Small intestine (tissue), 7 donors: ENCODE results near the gene SORCS1. TPM values are rescaled to one million over a fixed set of nuclear protein-coding genes. Genes with fewer than 3 reads are reported as not detected.

ENCODE experiments used
- DNase-seq, 2 donors: peaks; one replicate each; pipeline versions ENCODE4 v3.0.0 to v3.0.0-alpha.2; 2013
- FAIRE-seq: peaks from 2 replicates; lab custom pipeline; 2012; peaks lifted over from hg19 to GRCh38; lab: Jason Lieb, UNC
- H3K27ac ChIP-seq, 3 donors: one replicate each; pipeline ENCODE4 v1.5.1; 2013; ENCODE audit warnings: low read length in 2 of 3, mild to moderate bottlenecking in 2 of 3, control low read depth in 1 of 3, inconsistent platforms in 1 of 3, low read depth in 1 of 3, moderate library complexity in 1 of 3
- H3K27me3 ChIP-seq, 3 donors: one replicate each; pipeline ENCODE4 v1.6.1; 2013; ENCODE audit warnings: low read length in 3 of 3, inconsistent platforms in 1 of 3; ENCODE audit not compliant: control insufficient read depth in 3 of 3, insufficient read depth in 3 of 3
- H3K36me3 ChIP-seq, 3 donors: one replicate each; pipeline ENCODE4 v1.6.1; 2013; ENCODE audit warnings: low read length in 3 of 3, inconsistent platforms in 1 of 3, low read depth in 1 of 3, mild to moderate bottlenecking in 1 of 3, moderate library complexity in 1 of 3; ENCODE audit not compliant: control insufficient read depth in 3 of 3, insufficient read depth in 2 of 3
- H3K4me1 ChIP-seq, 3 donors: one replicate each; pipeline ENCODE4 v1.6.1; 2013; ENCODE audit warnings: low read length in 2 of 3, inconsistent platforms in 1 of 3, low read depth in 1 of 3, mild to moderate bottlenecking in 1 of 3, moderate library complexity in 1 of 3; ENCODE audit not compliant: control insufficient read depth in 3 of 3, insufficient read depth in 2 of 3
- H3K4me3 ChIP-seq, 3 donors: one replicate each; pipeline ENCODE4 v1.5.1; 2013; ENCODE audit warnings: low read length in 3 of 3, control low read depth in 1 of 3, inconsistent platforms in 1 of 3, low read depth in 1 of 3, mild to moderate bottlenecking in 1 of 3, moderate library complexity in 1 of 3
- H3K9me3 ChIP-seq, 2 donors: one replicate each; pipeline ENCODE4 v1.6.1; 2013; ENCODE audit warnings: low read depth in 1 of 2, low read length in 1 of 2; ENCODE audit not compliant: control insufficient read depth in 2 of 2, insufficient read depth in 1 of 2
- WGBS, 3 donors: extraction: QIAGEN DNeasy Blood & Tissue Kit; methylation state at CpG; one replicate each; pipeline ENCODE4 v1.1.7; 2013; 5-methylcytosine and 5-hydroxymethylcytosine counted together
- polyA plus RNA-seq, 4 donors: library from polyadenylated mRNA; stranded (reverse) in 3 of 4; unstranded in 1 of 4; fragments of 200-250 nt in 3 of 4; fragments of 120-200 nt in 1 of 4; gene quantifications; one replicate each; pipeline versions ENCODE4 v1.2.1 to v1.2.3, GENCODE V29; 2013
- donor health status: healthy with polysubstance abuse.
- donor health status: control.
- donor health status: control.
- donor health status: Bipolar disorder and iron deficiency.
- donor health status: healthy.

Gene SORCS1
- polyA plus RNA-seq, 4 donors: under 0.01 to 1.4 (median 1.3) TPM; not detected in 1

DNA sequence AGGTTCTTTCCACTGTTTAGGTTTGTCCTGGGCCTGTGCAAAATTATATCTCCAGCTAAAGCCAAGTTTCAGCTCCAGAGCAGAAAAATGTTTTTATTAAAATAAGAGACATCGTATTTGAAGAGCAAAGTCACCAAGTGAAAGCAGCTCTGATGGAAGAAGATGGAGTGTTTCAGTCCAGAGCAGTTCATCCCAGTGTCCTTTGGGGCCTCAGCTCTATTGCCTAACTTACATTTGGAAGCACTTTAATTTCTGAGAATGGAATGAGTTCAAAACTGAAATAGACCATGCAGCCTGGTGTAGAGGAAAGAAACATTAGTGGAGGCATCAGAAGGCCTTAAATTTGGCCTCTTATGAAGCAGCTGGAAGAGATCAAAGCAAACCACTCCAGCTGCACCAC, 545.2 kb downstream of the SORCS1 start:
- Histone ChIP-seq H3K4me3 (no peak overlapping the region), H3K27ac (no peak overlapping the region), H3K4me1 (no peaks in the 10 kb centered on the region), H3K36me3 (no peaks in the 10 kb centered on the region), H3K27me3 (no peaks in the 10 kb centered on the region), H3K9me3 (no peaks in the 10 kb centered on the region)
- no peak for DNase-seq
- 64 to 94% (median 83%) methylated on average over 1 of the region's 1 CpG for WGBS, 3 donors
- no peak for FAIRE-seq

DNA sequence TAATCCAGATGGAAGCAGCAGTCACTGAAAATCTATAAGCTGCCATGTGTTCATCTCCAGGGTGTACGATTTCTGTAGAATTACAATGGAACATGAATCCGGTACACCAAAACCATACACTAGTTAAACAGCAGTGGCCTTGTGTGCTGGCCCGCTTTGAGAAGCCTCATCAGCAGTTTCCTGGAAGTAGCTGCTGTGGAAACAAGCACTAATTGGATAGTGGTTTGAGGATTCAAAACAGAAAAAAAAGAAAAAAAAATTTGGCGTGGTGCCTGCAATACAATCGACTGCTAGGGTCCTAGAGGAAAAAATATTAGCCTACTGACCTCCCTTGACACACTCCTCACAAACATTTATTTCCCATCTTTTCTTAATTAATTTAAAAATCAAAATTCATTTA, 545.9 kb downstream of the SORCS1 start:
- no peaks in the 10 kb centered on the region for H3K36me3 ChIP-seq
- no peak overlapping the region for H3K4me3 ChIP-seq
- H3K27ac ChIP-seq: no peak overlapping the region
- H3K4me1 ChIP-seq: no peaks in the 10 kb centered on the region
- FAIRE-seq: no peak
- DNase-seq: no peak
- H3K27me3 ChIP-seq: no peaks in the 10 kb centered on the region
- 45 to 63% (median 60%) methylated on average over 5 of the region's 5 CpGs for WGBS, 3 donors
- H3K9me3 ChIP-seq: no peaks in the 10 kb centered on the region

DNA sequence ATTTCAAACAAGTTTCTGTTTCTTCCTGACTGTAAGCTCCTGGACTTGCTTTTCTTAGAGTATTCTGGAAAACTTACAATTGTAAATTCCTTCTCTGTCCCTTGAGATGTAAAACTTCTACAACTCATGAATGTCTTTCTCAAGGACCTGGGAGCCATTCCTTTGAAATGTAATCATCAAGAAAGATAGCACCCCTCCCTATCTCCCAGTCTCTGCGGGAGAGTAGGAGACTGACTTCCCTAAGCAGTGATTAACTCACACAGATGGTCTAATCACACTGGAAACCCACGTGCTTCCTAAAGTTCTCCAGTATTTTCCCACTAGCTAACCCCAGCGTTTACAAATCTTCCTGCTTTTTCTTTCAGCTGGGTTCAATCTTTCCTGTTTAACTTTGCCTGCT, 549.4 kb downstream of the SORCS1 start:
- no peaks in the 10 kb centered on the region for H3K4me1 ChIP-seq
- H3K36me3 ChIP-seq: no peaks in the 10 kb centered on the region
- H3K4me3 ChIP-seq: no peak overlapping the region
- H3K9me3 ChIP-seq: no peaks in the 10 kb centered on the region
- WGBS, 3 donors: 7 to 13% (median 12%) methylated on average over 3 of the region's 3 CpGs
- no peak for FAIRE-seq
- no peaks in the 10 kb centered on the region for H3K27me3 ChIP-seq
- DNase-seq: no peak
- no peak overlapping the region for H3K27ac ChIP-seq

DNA sequence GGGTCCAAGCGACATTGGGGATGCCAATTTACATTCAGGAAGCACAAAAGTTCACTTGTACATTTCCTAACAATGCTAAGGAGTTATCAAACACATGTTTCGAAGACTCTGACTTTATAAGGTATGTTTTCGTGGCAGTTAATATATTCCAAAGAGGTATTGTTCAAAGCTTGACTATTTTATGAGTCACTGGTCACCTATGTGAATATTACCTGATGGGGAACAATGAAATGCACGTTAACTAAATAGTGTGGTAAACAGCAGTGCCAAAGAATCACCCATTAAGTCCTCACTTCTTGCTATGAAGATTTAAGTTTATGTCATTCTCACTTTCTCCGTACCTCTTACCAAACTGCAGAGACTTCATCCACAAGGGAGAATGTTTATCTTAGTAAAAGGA, 550.2 kb downstream of the SORCS1 start:
- H3K4me1 ChIP-seq: no peaks in the 10 kb centered on the region
- H3K27me3 ChIP-seq: no peaks in the 10 kb centered on the region
- FAIRE-seq (no peak), DNase-seq (no peak)
- 52 to 63% (median 59%) methylated on average over 5 of the region's 5 CpGs for WGBS, 3 donors
- no peaks in the 10 kb centered on the region for H3K36me3 ChIP-seq
- H3K4me3 ChIP-seq: no peak overlapping the region
- no peaks in the 10 kb centered on the region for H3K9me3 ChIP-seq
- no peak overlapping the region for H3K27ac ChIP-seq

DNA sequence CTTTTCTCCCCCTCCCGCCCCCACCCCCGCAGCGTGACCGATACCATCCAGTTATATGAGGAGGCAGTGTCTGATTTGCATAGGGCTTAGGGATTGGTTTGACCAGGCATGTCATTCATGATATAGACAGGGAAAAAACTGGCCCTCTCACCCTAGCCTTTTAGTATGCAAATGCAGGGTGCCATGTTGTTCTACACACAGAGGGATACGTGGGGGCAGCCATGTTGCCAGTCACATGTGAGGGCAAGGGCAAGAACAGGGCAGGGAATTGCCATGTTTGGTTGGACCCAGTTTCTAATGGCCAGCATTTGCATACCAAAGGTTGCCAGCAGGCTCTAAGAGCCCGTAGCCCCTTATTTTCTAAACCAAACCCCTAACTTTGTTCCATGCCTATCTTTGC, 552.1 kb downstream of the SORCS1 start:
- H3K27ac ChIP-seq: no peak overlapping the region
- 74 to 92% (median 92%) methylated on average over 5 to 6 of the region's 6 CpGs for WGBS, 3 donors
- H3K9me3 ChIP-seq: no peaks in the 10 kb centered on the region
- H3K4me3 ChIP-seq: no peak overlapping the region
- H3K27me3 ChIP-seq: no peaks in the 10 kb centered on the region
- H3K4me1 ChIP-seq: no peaks in the 10 kb centered on the region
- FAIRE-seq: no peak
- DNase-seq: no peak
- H3K36me3 ChIP-seq: no peaks in the 10 kb centered on the region

DNA sequence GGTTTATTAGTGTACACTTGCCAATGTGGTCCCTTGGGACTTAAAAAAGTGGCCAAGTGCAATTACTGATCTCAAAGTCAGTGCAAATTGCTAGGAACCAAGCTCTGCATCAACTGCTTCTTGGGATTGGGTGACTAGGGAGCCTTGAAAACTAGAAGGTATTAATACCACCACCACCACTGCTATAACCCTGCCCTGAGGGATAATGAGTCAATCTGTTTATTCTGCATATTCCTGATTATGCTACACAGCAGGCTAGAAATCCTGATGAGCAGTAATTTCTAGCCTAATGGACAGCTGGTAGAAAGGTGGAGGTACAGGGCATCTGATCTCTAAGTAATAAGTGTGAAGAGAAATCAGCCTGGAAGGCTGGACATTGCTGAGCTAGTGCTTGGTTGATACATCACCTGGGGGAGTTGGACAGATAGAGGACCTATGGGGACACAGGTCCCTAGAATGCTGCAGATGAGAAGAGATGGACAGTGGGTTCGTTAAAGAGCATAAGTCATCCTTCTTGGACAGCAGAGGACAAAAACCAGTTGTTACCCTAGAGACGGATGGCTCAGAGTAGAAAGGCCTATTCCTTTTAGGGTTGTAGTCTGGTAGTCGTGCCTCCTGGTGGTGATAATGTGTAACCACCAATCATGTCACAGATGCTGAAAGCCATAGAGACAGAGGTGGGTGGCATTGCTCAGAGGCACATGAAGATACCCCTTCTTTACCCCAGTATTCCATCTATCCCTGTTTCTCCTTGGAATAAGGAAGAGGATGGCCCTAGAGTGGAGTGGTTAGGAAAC, 554.8 kb downstream of the SORCS1 start:
- no peak for FAIRE-seq
- no peaks in the 10 kb centered on the region for H3K27me3 ChIP-seq
- no peak overlapping the region for H3K27ac ChIP-seq
- H3K36me3 ChIP-seq: no peaks in the 10 kb centered on the region
- DNase-seq: no peak
- no peaks in the 10 kb centered on the region for H3K4me1 ChIP-seq
- H3K9me3 ChIP-seq: no peaks in the 10 kb centered on the region
- 40 to 59% (median 48%) methylated on average over 3 of the region's 3 CpGs for WGBS, 3 donors
- no peak overlapping the region for H3K4me3 ChIP-seq

DNA sequence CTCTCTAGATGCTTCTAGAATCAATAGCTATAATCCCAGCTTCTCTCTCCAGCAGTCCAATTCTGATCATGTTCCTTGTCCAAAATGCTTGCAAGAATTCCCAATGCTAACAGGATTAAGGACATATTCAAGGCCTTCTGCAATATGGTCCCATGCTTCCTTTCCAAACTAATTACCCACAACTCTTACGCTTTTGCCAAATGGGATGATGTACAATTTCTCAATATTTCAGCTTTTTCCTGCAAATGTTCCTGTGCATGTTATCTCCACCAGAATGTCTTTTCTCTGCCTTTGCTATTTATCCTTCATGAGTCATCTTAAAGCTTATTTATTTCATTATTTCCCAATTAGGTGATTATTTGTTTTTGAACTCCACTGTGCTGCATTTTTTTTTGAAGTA, 556.4 kb downstream of the SORCS1 start:
- Histone ChIP-seq H3K27me3 (no peaks in the 10 kb centered on the region), H3K9me3 (no peaks in the 10 kb centered on the region), H3K4me1 (no peaks in the 10 kb centered on the region), H3K27ac (no peak overlapping the region), H3K4me3 (no peak overlapping the region), H3K36me3 (no peaks in the 10 kb centered on the region)
- no peak for FAIRE-seq
- DNase-seq: no peak
- WGBS, 3 donors: 91 to 100% (median 94%) methylated on average over 1 of the region's 1 CpG

DNA sequence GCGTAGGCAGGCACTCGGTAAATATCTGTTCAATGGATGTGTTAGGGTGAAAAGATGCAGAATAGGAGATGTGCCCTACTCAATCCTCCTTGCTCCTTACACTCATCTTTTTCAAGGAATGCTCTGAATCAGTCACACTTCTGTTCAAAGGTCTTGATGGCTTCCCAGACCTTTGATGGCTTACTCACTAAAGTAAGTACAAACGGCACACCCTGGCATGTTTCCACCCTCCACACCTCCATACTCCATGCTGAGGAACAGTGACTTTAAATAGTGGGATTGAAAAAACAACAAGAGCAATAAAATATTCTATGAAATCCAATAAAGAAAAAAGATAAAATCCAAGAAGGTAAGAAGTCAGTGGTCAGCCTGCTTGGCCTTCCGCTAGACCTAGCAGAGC, 569.2 kb downstream of the SORCS1 start:
- no peak for DNase-seq
- H3K4me1 ChIP-seq: no peaks in the 10 kb centered on the region
- no peaks in the 10 kb centered on the region for H3K36me3 ChIP-seq
- no peaks in the 10 kb centered on the region for H3K9me3 ChIP-seq
- H3K27me3 ChIP-seq: no peaks in the 10 kb centered on the region
- H3K27ac ChIP-seq: no peak overlapping the region
- FAIRE-seq: no peak
- WGBS, 3 donors: 74 to 84% (median 76%) methylated on average over 4 of the region's 4 CpGs
- H3K4me3 ChIP-seq: no peak overlapping the region

DNA sequence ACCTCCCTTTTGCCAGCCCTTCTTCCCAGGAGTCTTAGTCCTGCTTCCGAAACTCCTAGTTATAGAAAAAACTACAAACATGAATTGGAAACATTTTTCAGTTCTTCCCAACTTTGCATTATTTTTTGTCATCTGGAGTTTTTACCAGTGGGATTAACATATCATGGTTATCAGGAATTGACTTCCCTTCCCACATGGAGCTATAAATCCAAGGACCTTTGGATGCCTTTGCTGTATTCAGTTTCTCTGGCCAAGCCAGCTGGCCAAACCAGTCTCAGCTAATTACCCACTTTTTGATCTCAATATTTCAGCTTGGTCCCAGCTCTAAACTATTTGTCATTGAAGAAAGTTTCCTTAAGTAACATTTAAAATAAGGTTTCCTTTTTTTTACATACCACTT, 570.6 kb downstream of the SORCS1 start:
- Histone ChIP-seq H3K4me1 (no peaks in the 10 kb centered on the region), H3K9me3 (no peaks in the 10 kb centered on the region), H3K36me3 (no peaks in the 10 kb centered on the region), H3K27me3 (no peaks in the 10 kb centered on the region), H3K27ac (no peak overlapping the region), H3K4me3 (no peak overlapping the region)
- DNase-seq (no peak), FAIRE-seq (no peak)
- 84 to 92% (median 90%) methylated on average over 1 of the region's 1 CpG for WGBS, 3 donors
